ENCODE measurements around the gene IRF9.
A peak's percentile ranks its signal among the peaks of the same experiment; 100 is the strongest.

Gene IRF9

GRCh38 chr14:24132061-24132685, 28.9 kb upstream of the IRF9 start:
- peak; percentile 7 for DNase-seq

- no peak for DNase-seq
These were observed 28.1 kb upstream of the IRF9 start for GRCh38 chr14:24132976-24133375.

DNA sequence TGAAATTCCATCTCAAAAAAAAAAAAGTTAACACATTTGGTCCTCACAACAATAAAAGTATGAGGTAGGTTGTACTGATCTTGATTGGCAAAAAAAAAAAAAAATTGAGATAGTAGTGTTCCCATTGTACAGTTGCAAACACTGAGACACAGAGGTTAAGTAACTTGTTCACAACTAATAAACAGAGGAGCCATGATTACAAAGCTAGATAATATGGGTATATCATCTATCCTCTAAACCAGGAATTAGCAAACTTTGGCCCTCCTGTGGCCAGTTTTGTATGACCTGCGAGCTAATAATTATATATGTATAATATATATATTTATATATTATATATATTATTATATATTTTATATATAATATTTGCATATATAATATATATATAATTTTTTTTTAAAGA, 27.3 kb upstream of the IRF9 start:
- DNase-seq: no peak

DNA sequence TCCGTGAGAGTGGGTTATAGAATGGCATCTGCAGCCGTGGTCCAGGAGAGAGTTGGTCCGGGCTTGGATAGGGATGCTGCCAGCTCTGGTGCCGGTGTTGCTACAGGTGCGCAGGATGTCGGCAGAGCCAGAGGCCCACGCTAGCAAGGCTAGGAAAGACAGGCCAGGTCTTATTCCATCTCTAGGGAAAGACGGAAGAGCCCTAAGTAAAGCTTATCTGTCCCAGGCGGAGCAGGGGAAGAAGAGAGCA, 25.6 kb upstream of the IRF9 start:
- no peak for DNase-seq

- peak; percentile 89 for DNase-seq
These were observed 25.0 kb upstream of the IRF9 start, which contains the start of gene PSME1 for GRCh38 chr14:24135834-24136683. Gene PSME1, plus strand, starts transcription at chr14:24136194. Its CDS starts 69 bp downstream, at chr14:24136263.

- no peak for DNase-seq
These were observed 24.2 kb upstream of the IRF9 start for GRCh38 chr14:24136684-24137528.

- DNase-seq: no peak
These were observed 23.3 kb upstream of the IRF9 start for GRCh38 chr14:24137529-24138395.

GRCh38 chr14:24138396-24139271, 22.4 kb upstream of the IRF9 start:
- no peak for DNase-seq

- peak; percentile 25 for DNase-seq
These were observed 21.7 kb upstream of the IRF9 start for GRCh38 chr14:24139272-24139934.

GRCh38 chr14:24141097-24141880, 19.8 kb upstream of the IRF9 start, which contains the start of gene EMC9:
Gene EMC9, minus strand, starts transcription at chr14:24141591. Its CDS starts 287 bp downstream, at chr14:24141304.
- DNase-seq: peak; percentile 100

DNA sequence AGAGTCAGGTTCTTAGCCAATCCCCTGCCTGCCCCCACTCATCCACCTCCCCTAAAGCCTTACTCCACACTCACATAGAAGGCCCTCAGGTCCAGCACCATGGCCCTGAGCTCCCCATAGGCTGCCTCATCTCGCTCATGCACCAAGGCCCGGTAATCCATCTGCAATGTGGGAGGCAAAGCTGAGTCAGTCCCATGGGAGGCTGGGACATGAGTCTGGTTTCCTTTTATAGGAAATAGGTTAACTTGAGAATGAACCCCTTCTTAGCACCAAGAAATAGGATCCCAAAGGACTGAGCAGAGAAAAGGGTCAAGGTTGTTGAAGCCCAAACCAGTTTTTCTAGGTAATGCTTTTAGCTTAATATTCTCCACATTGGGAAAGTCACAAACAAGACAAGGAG, 17.6 kb upstream of the IRF9 start:
- DNase-seq: no peak

GRCh38 chr14:24144451-24144850, 16.6 kb upstream of the IRF9 start:
- DNase-seq: no peak

- DNase-seq: no peak
These were observed 15.8 kb upstream of the IRF9 start for GRCh38 chr14:24145219-24145618.

DNA sequence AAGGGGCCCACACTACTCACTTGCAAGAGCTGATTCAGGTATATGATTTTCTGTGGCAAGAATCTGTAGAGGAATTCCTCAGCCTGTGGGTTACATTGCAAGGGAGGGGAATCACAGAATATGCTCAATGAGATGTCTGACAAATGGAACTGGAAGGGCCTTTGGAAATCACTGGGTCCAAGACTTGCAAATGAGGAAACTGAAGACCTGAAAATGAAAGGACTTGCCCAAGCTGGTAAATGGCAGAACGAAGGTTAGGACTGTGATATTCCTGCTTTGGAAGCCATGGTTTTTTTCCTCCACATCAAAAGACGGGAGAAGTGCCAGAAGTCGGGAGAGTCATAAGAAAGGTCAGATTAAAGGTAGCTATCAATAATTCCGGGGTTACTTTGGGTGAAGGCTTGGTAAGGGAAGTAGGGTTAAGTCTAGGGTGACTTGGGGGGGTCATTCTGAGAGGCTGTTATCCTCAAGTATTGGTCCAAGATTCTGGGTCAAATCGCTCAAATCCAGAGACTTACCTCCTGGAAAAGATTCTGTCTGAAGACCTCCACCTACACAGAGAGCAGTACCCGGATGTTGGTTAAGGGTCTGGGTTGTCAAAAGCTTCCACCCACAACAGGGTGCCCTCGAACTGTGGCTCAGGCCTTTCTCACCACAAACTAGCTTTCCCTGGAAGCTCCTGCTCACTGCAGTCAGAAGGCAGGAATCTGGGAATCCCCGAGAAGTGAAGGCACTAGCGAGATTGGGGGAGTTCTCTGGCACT, 15.2 kb upstream of the IRF9 start:
- no peak for DNase-seq

- peak; percentile 86 for DNase-seq
These were observed 14.6 kb upstream of the IRF9 start, which contains the start of gene PSME2 for GRCh38 chr14:24146453-24146977. Gene PSME2, minus strand, starts transcription at chr14:24146610. Its CDS starts 29 bp downstream, at chr14:24146581.

DNA sequence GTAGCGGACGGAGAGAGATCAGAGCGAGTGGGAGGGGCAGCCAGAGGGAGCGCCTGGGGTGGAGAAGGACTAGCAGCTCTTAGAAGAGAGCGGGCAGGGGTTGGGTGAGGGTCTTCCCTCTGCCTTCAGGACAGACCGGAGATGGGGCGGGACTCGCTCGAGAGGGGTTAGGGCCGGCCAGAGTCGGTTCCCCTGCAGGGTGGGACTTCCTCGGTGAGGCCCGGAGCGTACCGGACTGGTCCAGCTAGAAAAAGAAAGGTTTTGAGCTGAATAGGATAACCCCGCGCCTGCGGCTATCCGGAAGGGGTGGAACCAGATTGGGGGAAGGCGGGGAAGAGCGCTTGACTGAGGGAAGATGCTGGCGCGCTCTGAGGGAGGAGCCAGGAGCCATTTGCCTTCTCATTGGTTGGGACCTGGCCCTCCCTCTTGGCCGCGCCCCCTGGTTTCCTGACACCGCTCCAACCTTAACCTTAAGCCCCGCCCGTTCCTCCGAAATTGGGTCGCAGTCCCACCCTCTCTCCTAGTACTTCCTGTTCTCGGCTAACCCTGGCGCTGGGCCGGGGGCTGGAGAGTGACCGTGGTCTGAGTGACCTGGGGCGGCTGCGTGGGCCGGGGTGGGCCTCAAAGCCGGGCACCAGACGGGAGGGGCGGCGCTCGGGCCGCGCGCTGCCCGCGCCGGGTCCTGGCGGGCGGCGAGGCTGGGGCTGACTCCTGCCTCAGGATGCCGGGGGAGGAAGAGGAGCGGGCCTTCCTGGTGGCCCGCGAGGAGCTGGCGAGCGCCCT, 13.9 kb upstream of the IRF9 start, which contains the start of gene RNF31:
TSS of gene RNF31 (plus strand) at position 521 of the 783 bp plus-strand sequence. CDS start at position 722, 201 bp downstream.
- DNase-seq: peak; percentile 99

DNA sequence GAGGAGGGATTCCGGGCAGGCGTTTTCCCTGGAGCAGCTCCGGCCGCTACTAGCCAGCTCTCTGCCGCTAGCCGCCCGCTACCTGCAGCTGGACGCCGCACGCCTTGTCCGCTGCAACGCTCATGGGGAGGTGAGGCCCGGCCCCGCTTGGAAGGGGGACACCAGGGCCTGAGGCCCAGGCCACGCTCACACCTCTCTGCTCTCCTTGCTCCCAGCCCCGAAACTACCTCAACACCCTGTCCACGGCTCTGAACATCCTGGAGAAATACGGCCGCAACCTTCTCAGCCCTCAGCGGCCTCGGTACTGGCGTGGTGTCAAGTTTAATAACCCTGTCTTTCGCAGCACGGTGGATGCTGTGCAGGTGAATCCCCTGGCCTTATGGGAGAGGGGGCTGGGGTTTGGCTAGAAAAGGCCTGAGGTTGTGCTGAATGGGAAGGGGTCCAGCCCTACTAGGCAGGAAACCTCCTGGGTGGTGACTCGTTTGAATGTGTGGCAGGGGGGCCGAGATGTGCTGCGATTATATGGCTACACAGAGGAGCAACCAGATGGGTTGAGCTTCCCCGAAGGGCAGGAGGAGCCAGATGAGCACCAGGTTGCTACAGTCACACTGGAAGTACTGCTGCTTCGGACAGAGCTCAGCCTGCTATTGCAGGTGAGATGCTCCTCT, 13.2 kb upstream of the IRF9 start:
- no peak for DNase-seq
